Measurements from ENCODE around the gene AKR1D1.
"Not testable (repeated sequence)": the region's sequence is repeated elsewhere in the genome, so short reads cannot be mapped to it uniquely, and the experiment has no call there.

The AKR1D1 gene

DNA sequence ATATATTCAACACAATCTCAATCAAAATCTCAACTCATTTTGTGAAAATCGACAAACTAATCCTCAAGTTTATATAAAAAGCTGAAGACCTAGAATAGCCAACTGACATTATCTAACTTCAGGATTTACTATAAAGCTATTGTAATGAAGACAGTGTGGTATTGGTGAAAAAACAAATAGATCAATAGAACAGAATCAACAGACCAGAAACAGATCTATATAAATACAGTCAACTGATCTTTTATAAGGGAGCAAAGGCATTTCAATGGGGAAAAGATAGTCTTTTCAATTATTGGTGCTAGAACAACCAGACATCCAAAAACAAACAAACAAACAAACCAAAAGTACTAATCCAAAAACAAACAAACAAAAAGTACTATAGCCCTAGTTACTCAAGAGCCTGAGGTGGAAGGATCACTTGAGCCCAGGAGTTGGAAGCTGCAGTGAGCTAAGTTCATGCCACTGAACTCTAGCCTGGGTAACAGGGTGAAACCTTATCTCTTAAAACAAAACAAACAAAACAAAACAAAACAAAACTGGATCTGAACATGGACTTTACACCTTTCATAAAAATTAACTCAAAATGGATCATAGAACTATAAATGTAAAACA, 26.6 kb upstream of the AKR1D1 start:
- H3K36me3 ChIP-seq (ENCODE audit: insufficient read depth, low read depth, low read length): no peaks in the 10 kb centered on the region
- H3K4me1 ChIP-seq (ENCODE audit: insufficient read depth, low read length): no peaks in the 10 kb centered on the region
- no peak overlapping the region for H3K4me3 ChIP-seq (ENCODE audit: low read length)
- no peaks in the 10 kb centered on the region; the same call in 1 of the 2 replicates for H3K9me3 ChIP-seq (ENCODE audit: insufficient read depth, low read depth, low read length)
- no peak overlapping the region for H3K27ac ChIP-seq (ENCODE audit: low read length)
- H3K9ac ChIP-seq (ENCODE audit: low read depth, low read length): no peak overlapping the region
- no peaks in the 10 kb centered on the region for H3K27me3 ChIP-seq (ENCODE audit: insufficient read depth, low read length)

DNA sequence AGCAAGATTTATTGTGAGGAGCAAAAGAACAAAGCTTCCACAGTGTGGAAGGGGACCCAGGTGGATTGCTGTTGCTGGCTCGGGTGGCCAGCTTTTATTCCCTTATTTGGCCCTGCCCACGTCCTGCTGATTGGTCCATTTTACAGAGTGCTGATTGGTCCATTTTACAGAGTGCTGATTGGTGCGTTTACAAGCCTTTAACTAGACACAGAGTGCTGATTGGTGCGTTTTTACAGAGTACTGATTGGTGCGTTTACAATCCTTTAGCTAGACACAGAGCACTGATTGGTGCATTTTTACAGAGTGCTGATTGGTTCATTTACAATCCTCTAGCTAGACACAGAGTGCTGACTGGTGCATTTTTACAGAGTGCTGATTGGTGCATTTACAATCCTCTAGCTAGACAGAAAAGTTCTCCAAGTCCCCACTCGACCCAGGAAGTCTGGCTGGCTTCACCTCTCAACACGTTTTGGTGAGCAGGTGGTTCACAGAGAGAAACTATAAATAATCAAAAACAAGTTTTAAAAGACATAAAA, 24.5 kb upstream of the AKR1D1 start:
- H3K9me3 ChIP-seq (ENCODE audit: insufficient read depth, low read depth, low read length); H3K27ac ChIP-seq (ENCODE audit: low read length); H3K27me3 ChIP-seq (ENCODE audit: insufficient read depth, low read length); H3K9ac ChIP-seq (ENCODE audit: low read depth, low read length); H3K36me3 ChIP-seq (ENCODE audit: insufficient read depth, low read depth, low read length); H3K4me1 ChIP-seq (ENCODE audit: insufficient read depth, low read length); H3K4me3 ChIP-seq (ENCODE audit: low read length): not testable (repeated sequence)

DNA sequence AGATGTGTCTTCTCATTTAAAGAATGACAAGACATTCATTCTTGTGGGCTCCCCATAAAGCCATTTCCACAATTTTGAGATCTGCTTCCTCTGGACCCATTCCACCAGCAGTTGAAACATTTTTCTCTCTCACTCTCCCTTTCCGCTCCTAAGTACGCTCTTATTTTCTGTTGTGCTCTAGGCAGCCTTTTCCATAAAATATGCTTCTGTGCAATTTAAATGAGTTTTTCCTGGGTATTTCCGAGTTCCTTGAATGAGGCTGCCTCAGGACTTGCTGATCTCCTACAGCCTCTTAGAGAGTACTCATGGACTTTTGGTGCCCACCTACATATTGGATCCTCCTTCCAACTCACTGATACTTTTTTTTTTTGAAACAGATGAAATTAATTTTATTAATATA, 23.6 kb upstream of the AKR1D1 start:
- Histone ChIP-seq H3K4me1 (ENCODE audit: insufficient read depth, low read length) (no peaks in the 10 kb centered on the region), H3K27ac (ENCODE audit: low read length) (no peak overlapping the region), H3K27me3 (ENCODE audit: insufficient read depth, low read length) (no peaks in the 10 kb centered on the region), H3K4me3 (ENCODE audit: low read length) (no peak overlapping the region), H3K36me3 (ENCODE audit: insufficient read depth, low read depth, low read length) (no peaks in the 10 kb centered on the region), H3K9ac (ENCODE audit: low read depth, low read length) (no peak overlapping the region), H3K9me3 (ENCODE audit: insufficient read depth, low read depth, low read length) (no peaks in the 10 kb centered on the region; the same call in 1 of the 2 replicates)

DNA sequence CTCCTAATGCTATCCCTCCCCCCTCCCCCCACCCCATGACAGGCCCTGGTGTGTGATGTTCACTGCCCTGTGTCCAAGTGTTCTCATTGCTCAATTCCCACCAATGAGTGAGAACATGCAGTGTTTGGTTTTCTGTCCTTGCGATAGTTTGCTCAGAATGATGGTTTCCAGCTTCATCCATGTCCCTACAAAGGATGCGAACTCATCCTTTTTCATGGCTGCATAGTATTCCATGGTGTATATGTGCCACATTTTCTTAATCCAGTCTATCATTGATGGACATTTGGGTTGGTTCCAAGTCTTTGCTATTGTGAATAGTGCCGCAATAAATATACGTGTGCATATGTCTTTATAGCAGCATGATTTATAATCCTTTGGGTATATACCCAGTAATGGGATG, 20.6 kb upstream of the AKR1D1 start:
- H3K27me3 ChIP-seq (ENCODE audit: insufficient read depth, low read length); H3K9ac ChIP-seq (ENCODE audit: low read depth, low read length); H3K36me3 ChIP-seq (ENCODE audit: insufficient read depth, low read depth, low read length); H3K4me1 ChIP-seq (ENCODE audit: insufficient read depth, low read length); H3K4me3 ChIP-seq (ENCODE audit: low read length); H3K27ac ChIP-seq (ENCODE audit: low read length); H3K9me3 ChIP-seq (ENCODE audit: insufficient read depth, low read depth, low read length): not testable (repeated sequence)

DNA sequence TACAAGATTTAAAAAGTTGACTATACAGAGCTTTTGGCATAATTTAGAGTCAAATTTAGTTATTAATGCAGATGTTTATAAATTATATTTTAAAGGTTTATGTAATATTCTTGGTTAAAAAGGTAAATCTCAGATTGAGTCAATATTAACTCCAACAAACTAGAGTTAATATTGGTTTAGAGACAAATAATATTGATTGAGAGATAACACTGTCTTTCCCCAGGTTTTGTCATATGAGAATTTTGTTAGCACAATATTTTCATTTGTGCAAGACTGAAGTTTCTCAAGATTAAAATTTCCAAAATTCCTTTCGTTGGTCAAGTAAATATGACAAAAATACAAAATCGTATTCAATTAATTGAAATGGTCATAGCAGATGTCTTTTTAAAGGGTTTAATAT, 12.9 kb upstream of the AKR1D1 start:
- no peak overlapping the region for H3K9ac ChIP-seq (ENCODE audit: low read depth, low read length)
- no peak overlapping the region for H3K27ac ChIP-seq (ENCODE audit: low read length)
- H3K36me3 ChIP-seq (ENCODE audit: insufficient read depth, low read depth, low read length): no peaks in the 10 kb centered on the region
- no peak overlapping the region for H3K4me3 ChIP-seq (ENCODE audit: low read length)
- no peaks in the 10 kb centered on the region for H3K27me3 ChIP-seq (ENCODE audit: insufficient read depth, low read length)
- peaks cover 3% of the 10 kb centered on the region; the same call in 1 of the 2 replicates for H3K4me1 ChIP-seq (ENCODE audit: insufficient read depth, low read length)
- no peaks in the 10 kb centered on the region for H3K9me3 ChIP-seq (ENCODE audit: insufficient read depth, low read depth, low read length)

DNA sequence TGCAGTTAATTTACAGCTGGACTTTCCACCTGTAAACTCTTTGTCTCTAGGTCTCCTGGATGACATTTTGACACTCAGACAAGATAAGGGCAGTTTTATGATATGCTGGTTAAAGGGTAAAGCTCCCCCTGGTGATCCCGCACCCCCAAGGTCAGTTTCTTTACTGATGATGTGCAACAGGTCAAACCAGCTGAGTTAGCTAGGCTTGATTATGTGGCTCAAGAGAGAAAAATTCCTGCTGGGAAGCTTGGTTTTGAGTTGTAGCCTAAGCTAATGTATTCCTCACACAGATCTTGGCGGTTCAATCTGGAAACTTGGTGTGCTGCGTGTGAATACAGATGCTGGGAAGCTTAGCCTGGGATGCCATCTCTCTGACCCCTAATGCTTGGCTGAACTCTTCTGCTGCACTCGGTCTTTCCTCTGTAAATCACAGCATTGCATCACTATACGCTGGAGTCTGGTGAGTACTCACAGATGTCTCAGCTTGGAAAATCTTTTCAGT, 11.4 kb upstream of the AKR1D1 start:
- no peaks in the 10 kb centered on the region for H3K27me3 ChIP-seq (ENCODE audit: insufficient read depth, low read length)
- H3K9me3 ChIP-seq (ENCODE audit: insufficient read depth, low read depth, low read length): no peaks in the 10 kb centered on the region
- H3K36me3 ChIP-seq (ENCODE audit: insufficient read depth, low read depth, low read length): no peaks in the 10 kb centered on the region
- H3K9ac ChIP-seq (ENCODE audit: low read depth, low read length): no peak overlapping the region
- H3K4me3 ChIP-seq (ENCODE audit: low read length): no peak overlapping the region
- H3K4me1 ChIP-seq (ENCODE audit: insufficient read depth, low read length): peaks cover 3% of the 10 kb centered on the region; the same call in 1 of the 2 replicates
- no peak overlapping the region for H3K27ac ChIP-seq (ENCODE audit: low read length)

DNA sequence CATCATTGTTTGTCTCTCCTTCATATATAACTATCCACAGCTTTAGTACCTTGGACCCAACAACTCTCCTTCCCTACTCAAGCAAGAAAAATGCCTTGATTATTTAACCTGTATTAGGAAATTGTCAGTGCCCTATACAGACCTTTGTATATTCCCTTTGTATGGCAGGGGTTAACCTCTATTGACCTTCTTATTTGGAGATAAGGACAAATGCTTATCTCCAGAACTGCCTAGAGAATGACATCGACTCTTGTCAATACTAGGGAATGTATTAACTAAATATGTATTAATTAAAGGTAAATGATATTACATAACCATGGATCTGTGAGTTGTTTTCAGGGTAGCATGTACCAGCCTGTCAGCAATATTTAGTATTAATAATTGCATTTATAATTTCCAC, 10.4 kb upstream of the AKR1D1 start:
- Histone ChIP-seq H3K4me1 (ENCODE audit: insufficient read depth, low read length) (peaks cover 3% of the 10 kb centered on the region; the same call in 1 of the 2 replicates), H3K9ac (ENCODE audit: low read depth, low read length) (no peak overlapping the region), H3K27ac (ENCODE audit: low read length) (no peak overlapping the region), H3K4me3 (ENCODE audit: low read length) (no peak overlapping the region), H3K9me3 (ENCODE audit: insufficient read depth, low read depth, low read length) (no peaks in the 10 kb centered on the region), H3K36me3 (ENCODE audit: insufficient read depth, low read depth, low read length) (no peaks in the 10 kb centered on the region), H3K27me3 (ENCODE audit: insufficient read depth, low read length) (no peaks in the 10 kb centered on the region)

DNA sequence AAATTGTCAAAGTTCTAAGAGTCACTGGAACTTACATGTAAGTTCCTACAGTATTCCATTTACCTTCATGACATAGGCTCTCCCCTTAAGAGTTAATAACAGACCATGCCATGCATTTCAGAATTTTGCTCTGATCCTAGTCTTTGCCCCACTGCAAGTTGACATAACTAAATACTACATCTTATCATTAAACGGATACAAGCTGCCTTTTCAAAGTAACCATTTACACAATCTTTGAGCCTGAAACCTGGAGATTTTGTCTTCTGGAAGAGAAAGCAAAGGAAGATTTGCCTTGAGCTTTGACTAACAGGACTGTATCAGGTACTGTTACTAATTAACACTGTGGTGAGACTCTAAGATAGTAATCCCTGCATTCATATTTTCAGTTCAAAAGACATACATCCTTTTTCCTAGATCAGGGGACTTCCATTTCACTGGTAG, 9.3 kb upstream of the AKR1D1 start:
- no peak overlapping the region for H3K27ac ChIP-seq (ENCODE audit: low read length)
- H3K27me3 ChIP-seq (ENCODE audit: insufficient read depth, low read length): no peaks in the 10 kb centered on the region
- H3K9ac ChIP-seq (ENCODE audit: low read depth, low read length): no peak overlapping the region
- no peaks in the 10 kb centered on the region for H3K36me3 ChIP-seq (ENCODE audit: insufficient read depth, low read depth, low read length)
- H3K4me3 ChIP-seq (ENCODE audit: low read length): no peak overlapping the region
- peaks cover 11% of the 10 kb centered on the region; the same call in 1 of the 2 replicates for H3K4me1 ChIP-seq (ENCODE audit: insufficient read depth, low read length)
- H3K9me3 ChIP-seq (ENCODE audit: insufficient read depth, low read depth, low read length): no peaks in the 10 kb centered on the region

DNA sequence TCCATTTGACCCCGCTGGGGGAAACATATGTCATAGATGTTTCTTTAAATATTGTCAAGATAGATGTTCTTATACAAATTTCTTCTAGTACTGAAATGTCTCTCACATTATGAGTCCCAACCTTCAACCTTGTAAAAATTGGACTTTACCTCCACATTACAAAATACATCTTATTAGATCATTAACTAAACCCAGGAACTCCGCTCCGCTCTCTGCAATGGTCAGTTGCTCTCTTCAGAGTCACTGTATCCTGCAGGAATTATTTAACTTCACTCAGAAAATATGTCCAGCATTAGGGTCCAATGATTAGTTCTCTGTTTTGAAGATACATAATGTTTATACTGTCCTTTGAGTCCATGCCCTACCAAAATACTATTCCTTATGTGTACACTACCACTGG, 8.5 kb upstream of the AKR1D1 start:
- no peaks in the 10 kb centered on the region for H3K36me3 ChIP-seq (ENCODE audit: insufficient read depth, low read depth, low read length)
- no peak overlapping the region for H3K9ac ChIP-seq (ENCODE audit: low read depth, low read length)
- H3K4me1 ChIP-seq (ENCODE audit: insufficient read depth, low read length): peaks cover 17% of the 10 kb centered on the region; the same call in 1 of the 2 replicates
- no peaks in the 10 kb centered on the region for H3K27me3 ChIP-seq (ENCODE audit: insufficient read depth, low read length)
- no peaks in the 10 kb centered on the region for H3K9me3 ChIP-seq (ENCODE audit: insufficient read depth, low read depth, low read length)
- H3K27ac ChIP-seq (ENCODE audit: low read length): no peak overlapping the region
- no peak overlapping the region for H3K4me3 ChIP-seq (ENCODE audit: low read length)

DNA sequence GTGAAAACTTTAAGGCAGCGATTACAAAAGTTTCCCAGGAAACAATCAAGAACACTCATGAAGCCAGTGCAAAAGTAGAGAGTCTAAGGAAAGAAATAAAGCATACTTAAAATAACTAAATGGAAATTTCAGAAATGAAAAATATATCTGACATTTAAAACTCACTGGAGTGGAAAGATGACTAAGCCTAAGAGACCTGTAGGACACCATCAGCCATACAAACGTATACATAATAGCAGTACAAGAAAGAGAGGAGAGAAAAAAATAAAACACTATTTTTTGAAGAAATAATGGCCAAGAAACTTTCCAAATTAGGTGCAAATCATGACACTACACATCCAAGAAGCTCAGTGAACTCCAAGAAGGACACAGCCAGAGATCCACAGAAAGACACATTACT, 5.4 kb upstream of the AKR1D1 start:
- Histone ChIP-seq H3K4me3 (ENCODE audit: low read length) (no peak overlapping the region), H3K27me3 (ENCODE audit: insufficient read depth, low read length) (no peaks in the 10 kb centered on the region), H3K36me3 (ENCODE audit: insufficient read depth, low read depth, low read length) (no peaks in the 10 kb centered on the region), H3K27ac (ENCODE audit: low read length) (no peak overlapping the region), H3K4me1 (ENCODE audit: insufficient read depth, low read length) (peaks cover 19% of the 10 kb centered on the region; the same call in 1 of the 2 replicates), H3K9me3 (ENCODE audit: insufficient read depth, low read depth, low read length) (peaks cover 14% of the 10 kb centered on the region; the same call in 1 of the 2 replicates), H3K9ac (ENCODE audit: low read depth, low read length) (no peak overlapping the region)

DNA sequence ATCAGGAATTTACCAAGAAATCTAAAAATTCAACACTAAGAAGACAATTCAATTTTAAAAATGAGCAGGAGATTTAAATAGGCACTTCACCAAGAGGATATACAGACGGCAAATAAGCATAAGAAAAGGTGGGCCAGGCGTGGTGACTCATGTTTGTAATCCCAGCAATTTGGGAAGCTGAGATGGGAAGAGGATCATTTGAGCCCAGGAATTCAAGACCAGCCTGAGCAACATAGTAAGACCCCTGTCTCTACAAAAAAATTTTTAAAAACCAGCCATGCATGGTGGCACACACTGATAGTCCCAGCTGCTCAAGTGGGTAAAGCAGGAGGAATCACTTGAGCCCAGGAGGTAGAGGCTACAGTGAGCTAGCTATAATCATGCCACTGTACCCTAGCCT, 3.5 kb upstream of the AKR1D1 start:
- no peak overlapping the region for H3K4me3 ChIP-seq (ENCODE audit: low read length)
- no peaks in the 10 kb centered on the region for H3K27me3 ChIP-seq (ENCODE audit: insufficient read depth, low read length)
- H3K9me3 ChIP-seq (ENCODE audit: insufficient read depth, low read depth, low read length): peaks cover 19% of the 10 kb centered on the region; the same call in 1 of the 2 replicates
- peaks cover 19% of the 10 kb centered on the region; the same call in 1 of the 2 replicates for H3K4me1 ChIP-seq (ENCODE audit: insufficient read depth, low read length)
- no peaks in the 10 kb centered on the region for H3K36me3 ChIP-seq (ENCODE audit: insufficient read depth, low read depth, low read length)
- peak overlapping the region; percentile 26 for H3K27ac ChIP-seq (ENCODE audit: low read length)
- peak overlapping the region; percentile 28; the same call in 1 of the 2 replicates for H3K9ac ChIP-seq (ENCODE audit: low read depth, low read length)

DNA sequence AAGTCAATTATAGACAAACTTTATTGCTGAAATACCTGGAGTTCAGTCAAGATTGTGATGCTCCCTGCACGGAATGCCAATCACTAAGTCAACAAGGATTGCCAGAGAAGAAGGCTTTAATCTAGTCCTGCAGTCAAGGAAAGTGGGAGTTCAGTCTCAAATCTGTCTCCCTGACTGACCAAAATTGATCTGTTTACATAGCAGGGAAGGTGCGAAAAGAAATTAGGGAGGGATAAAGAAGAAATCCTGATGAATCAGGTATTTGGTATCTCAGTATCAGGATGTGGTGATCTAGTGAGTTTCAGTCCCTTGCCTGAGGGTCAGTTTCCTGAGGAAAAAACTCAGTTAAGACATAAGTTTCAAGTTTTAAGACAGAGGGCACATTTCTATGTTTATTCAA, 2.1 kb upstream of the AKR1D1 start:
- H3K9me3 ChIP-seq (ENCODE audit: insufficient read depth, low read depth, low read length): peaks cover 19% of the 10 kb centered on the region; the same call in 1 of the 2 replicates
- H3K27me3 ChIP-seq (ENCODE audit: insufficient read depth, low read length): no peaks in the 10 kb centered on the region
- H3K27ac ChIP-seq (ENCODE audit: low read length): no peak overlapping the region
- H3K36me3 ChIP-seq (ENCODE audit: insufficient read depth, low read depth, low read length): no peaks in the 10 kb centered on the region
- H3K4me3 ChIP-seq (ENCODE audit: low read length): no peak overlapping the region
- H3K9ac ChIP-seq (ENCODE audit: low read depth, low read length): no peak overlapping the region
- peaks cover 19% of the 10 kb centered on the region; the same call in 1 of the 2 replicates for H3K4me1 ChIP-seq (ENCODE audit: insufficient read depth, low read length)

All from iPS-20b (cell line).